Spleen (tissue), 7 donors: ENCODE results near the gene HSDL2.

ENCODE experiments used
- CTCF ChIP-seq, 11 experiments: fragments of 200-600 bp in 7 of 11; fragments of 450-650 bp in 4 of 11; sonication (generic) in 4 of 11; IDR thresholded peaks in 8 of 11; conservative IDR thresholded peaks in 3 of 11; 1 replicate in 7 of 11; 2 replicates in 4 of 11; pipeline versions ENCODE4 v1.4.0 to v1.8.0; 2016 to 2021; ENCODE audit warnings: antibody characterized with exemption in 11 of 11, inconsistent platforms in 4 of 11, mild to moderate bottlenecking in 1 of 11
- POLR2A ChIP-seq, 3 donors: fragments of 450-650 bp; IDR thresholded peaks; one replicate each; pipeline ENCODE4 v1.5.1; 2017; ENCODE audit warnings: antibody characterized with exemption in 3 of 3, mild to moderate bottlenecking in 1 of 3
- POLR2AphosphoS5 ChIP-seq, 3 donors: sonication (generic); formaldehyde crosslinking; IDR thresholded peaks; one replicate each; pipeline ENCODE4 v1.5.1; 2017; ENCODE audit warnings: antibody characterized with exemption in 3 of 3
- donor health status: DM: no; HTN: no; CAD: no; lungs with moderate emphysema.
- donor health status: DM: no; HTN: no; CAD: no.
- donor health status: DM: no; HTN: no; CAD: no.

DNA sequence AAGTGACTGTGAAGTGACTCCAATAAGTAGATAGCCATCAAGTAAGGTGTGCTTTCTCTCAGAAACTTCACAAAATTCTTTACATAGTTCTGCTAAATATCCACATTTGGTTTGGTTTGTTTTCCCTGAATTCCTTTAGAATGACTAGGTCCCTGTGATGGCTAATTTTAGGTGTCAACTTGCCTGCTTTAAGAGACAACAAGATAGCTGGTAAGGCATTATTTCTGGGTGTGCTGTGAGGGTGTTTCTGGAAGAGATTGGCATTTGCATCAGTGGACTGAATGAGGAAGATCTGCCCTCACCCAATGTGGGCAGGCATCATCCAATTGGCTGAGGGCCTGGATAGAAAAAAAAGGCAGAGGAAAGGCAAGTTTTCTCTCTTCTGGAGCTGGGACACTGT, 38.2 kb upstream of the HSDL2 start:
- TF ChIP-seq CTCF (IDR thresholded peaks at IDR 0.05 in 8 of 11, conservative IDR thresholded peaks at IDR 0.05 in 3 of 11), result no peak
- TF ChIP-seq POLR2A (IDR thresholded peaks at IDR 0.05), result no peak
- TF ChIP-seq POLR2AphosphoS5 (IDR thresholded peaks at IDR 0.05), result no peak
